Stomach (tissue), 4 donors: ENCODE data around the gene LRP1B.

Experiments used
- POLR2AphosphoS5 ChIP-seq, 3 donors: sonication (generic); formaldehyde crosslinking; IDR thresholded peaks; one replicate each; pipeline ENCODE4 v1.6.1; 2016; ENCODE audit warnings: antibody characterized with exemption in 3 of 3
- TF ChIP-seq, protein P1 (sequence below), 7 experiments: fragments of 450-650 bp in 4 of 7; fragments of 200-600 bp in 3 of 7; sonication (generic) in 3 of 7; IDR thresholded peaks; one replicate each; pipeline ENCODE4 v1.5.1; 2016 to 2019; ENCODE audit warnings: antibody characterized with exemption in 7 of 7, control low read depth in 2 of 7, mild to moderate bottlenecking in 1 of 7

DNA sequence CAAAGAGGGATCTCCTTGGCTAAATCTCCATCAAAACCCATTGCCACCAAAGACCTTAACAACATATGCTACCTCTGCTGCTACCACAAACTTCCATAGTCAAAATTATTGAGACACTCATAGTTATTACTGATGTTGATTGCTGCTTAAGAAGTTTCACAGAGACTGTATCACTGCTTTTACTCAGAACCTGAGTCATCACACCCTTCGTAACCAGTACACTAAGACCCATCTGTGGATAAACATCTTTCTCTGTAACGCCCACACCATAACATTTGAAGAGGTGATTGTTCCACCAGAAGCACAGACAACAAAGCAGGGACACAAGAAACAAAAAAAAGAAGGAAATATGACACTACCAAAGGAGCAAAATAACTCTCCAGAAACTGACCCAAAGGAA, 1563.1 kb downstream of the LRP1B start:
- no peak for TF ChIP-seq POLR2AphosphoS5 (IDR thresholded peaks at IDR 0.05)
- TF ChIP-seq, protein P1, sequence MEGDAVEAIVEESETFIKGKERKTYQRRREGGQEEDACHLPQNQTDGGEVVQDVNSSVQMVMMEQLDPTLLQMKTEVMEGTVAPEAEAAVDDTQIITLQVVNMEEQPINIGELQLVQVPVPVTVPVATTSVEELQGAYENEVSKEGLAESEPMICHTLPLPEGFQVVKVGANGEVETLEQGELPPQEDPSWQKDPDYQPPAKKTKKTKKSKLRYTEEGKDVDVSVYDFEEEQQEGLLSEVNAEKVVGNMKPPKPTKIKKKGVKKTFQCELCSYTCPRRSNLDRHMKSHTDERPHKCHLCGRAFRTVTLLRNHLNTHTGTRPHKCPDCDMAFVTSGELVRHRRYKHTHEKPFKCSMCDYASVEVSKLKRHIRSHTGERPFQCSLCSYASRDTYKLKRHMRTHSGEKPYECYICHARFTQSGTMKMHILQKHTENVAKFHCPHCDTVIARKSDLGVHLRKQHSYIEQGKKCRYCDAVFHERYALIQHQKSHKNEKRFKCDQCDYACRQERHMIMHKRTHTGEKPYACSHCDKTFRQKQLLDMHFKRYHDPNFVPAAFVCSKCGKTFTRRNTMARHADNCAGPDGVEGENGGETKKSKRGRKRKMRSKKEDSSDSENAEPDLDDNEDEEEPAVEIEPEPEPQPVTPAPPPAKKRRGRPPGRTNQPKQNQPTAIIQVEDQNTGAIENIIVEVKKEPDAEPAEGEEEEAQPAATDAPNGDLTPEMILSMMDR (IDR thresholded peaks at IDR 0.05), result no peak
